SKM-1 treated with dmso at 0.1 percent for 144 hours (cell line): Measurements from ENCODE around the gene CCNL1.
"Not testable (repeated sequence)": the region's sequence is repeated elsewhere in the genome, so short reads cannot be mapped to it uniquely, and the experiment has no call there.

ENCODE experiments used
- DNase-seq: peaks from one replicate; lab custom pipeline; 2025; ENCODE audit not compliant: unreplicated experiment; lab: John Stamatoyannopoulos, UW

Gene CCNL1

GRCh38 chr3:157172746-157173145 lies 12.8 kb upstream of the CCNL1 start:
- no peak for DNase-seq

GRCh38 chr3:157170861-157171260 lies 10.9 kb upstream of the CCNL1 start:
- DNase-seq: peak; percentile 78

GRCh38 chr3:157167371-157168042 lies 7.6 kb upstream of the CCNL1 start:
- DNase-seq: no peak

GRCh38 chr3:157166561-157166960 lies 6.6 kb upstream of the CCNL1 start:
- no peak for DNase-seq

GRCh38 chr3:157166115-157166514 lies 6.2 kb upstream of the CCNL1 start:
- DNase-seq: no peak

GRCh38 chr3:157163217-157163953 lies 3.4 kb upstream of the CCNL1 start:
- DNase-seq: no peak

- DNase-seq: not testable (repeated sequence)
Observed at GRCh38 chr3:157162620-157163019, 2.7 kb upstream of the CCNL1 start.

GRCh38 chr3:157160658-157161424 lies 894 bp upstream of the CCNL1 start:
- peak; percentile 83 for DNase-seq

GRCh38 chr3:157159037-157159761 lies 748 bp downstream of the CCNL1 start:
- DNase-seq: peak; percentile 62

- DNase-seq: no peak
Observed at GRCh38 chr3:157157836-157158235, 2.1 kb downstream of the CCNL1 start.

GRCh38 chr3:157156837-157157635 lies 2.9 kb downstream of the CCNL1 start:
- no peak for DNase-seq

- no peak for DNase-seq
Observed at GRCh38 chr3:157155591-157155990, 4.4 kb downstream of the CCNL1 start.

- no peak for DNase-seq
Observed at GRCh38 chr3:157154563-157155330, 5.2 kb downstream of the CCNL1 start.

- no peak for DNase-seq
Observed at GRCh38 chr3:157152930-157153329, 7.0 kb downstream of the CCNL1 start.

- DNase-seq: no peak
Observed at GRCh38 chr3:157152438-157152837, 7.5 kb downstream of the CCNL1 start.

GRCh38 chr3:157151627-157152026 lies 8.3 kb downstream of the CCNL1 start:
- no peak for DNase-seq

- DNase-seq: no peak
Observed at GRCh38 chr3:157151151-157151550, 8.8 kb downstream of the CCNL1 start.

- DNase-seq: no peak
Observed at GRCh38 chr3:157149136-157149696, 10.7 kb downstream of the CCNL1 start.

- no peak for DNase-seq
Observed at GRCh38 chr3:157148196-157148889, 11.6 kb downstream of the CCNL1 start.
